ENCODE results near the gene MPRIP. TPM values are rescaled to one million over a fixed set of nuclear protein-coding genes. Genes with fewer than 3 reads are reported as not detected.

Gene MPRIP
- total RNA-seq, 1 experiment from 2014 or later, result 1,274 TPM

DNA sequence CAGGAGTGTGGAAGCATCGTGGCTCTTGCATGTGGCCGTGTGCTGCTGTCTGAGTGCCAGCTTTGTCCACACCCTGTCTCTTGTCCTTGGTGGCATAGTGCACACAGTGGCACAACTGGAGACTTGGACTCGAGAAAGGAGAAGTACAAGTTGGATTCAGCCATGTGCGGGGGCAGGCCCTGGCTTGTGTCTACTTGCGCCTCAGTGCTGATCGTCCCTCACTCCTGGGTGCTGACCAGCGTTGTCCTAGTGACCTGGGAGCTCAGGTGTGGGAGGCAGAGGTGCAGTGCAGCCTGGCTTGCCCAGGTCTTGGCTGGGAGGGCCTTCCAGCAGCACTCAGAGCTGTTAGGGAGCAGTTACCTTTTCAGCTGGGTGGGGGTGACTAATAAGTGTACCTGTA, 20.6 kb downstream of the MPRIP start:
- no peaks in the 10 kb centered on the region for H3K9me2 ChIP-seq (replicated peaks; ENCODE audit: low read length)
- H3K79me2 ChIP-seq (ENCODE audit: low read length), result peaks cover 100% of the 10 kb centered on the region
- H4K20me1 ChIP-seq (ENCODE audit: low read length), result peaks cover 95% of the 10 kb centered on the region
- CTCF ChIA-PET, result no interaction called here
- no peaks in the 10 kb centered on the region for H3K27me3 ChIP-seq (ENCODE audit: low read length)
- H3K4me3 ChIP-seq (ENCODE audit: low read length), result no peak overlapping the region
- BruUV-seq (replicated peaks), result no TSS peak
- POLR2A ChIA-PET (ENCODE audit: unreplicated experiment), result no interaction called here
- peaks cover 90% of the 10 kb centered on the region for H3K36me3 ChIP-seq (ENCODE audit: low read depth, low read length)
- H3K9me3 ChIP-seq (ENCODE audit: low read length), result no peaks in the 10 kb centered on the region
- peaks cover 33% of the 10 kb centered on the region for H3K4me1 ChIP-seq (ENCODE audit: insufficient read depth, low read length)
- no peak overlapping the region for H3K9ac ChIP-seq (ENCODE audit: low read length)
- peak overlapping the region; percentile 16; the same call in 1 of the 2 replicates for H3K27ac ChIP-seq (ENCODE audit: low read length)
- no peak overlapping the region for H2AFZ ChIP-seq (ENCODE audit: low read length)
- intact Hi-C loops (cut with micrococcal nuclease), result no loop called here
- TF ChIP-seq EZH2phosphoT487 (IDR thresholded peaks at IDR 0.05; ENCODE audit: borderline replicate concordance, low read length), result no peak
- TF ChIP-seq, protein P1, sequence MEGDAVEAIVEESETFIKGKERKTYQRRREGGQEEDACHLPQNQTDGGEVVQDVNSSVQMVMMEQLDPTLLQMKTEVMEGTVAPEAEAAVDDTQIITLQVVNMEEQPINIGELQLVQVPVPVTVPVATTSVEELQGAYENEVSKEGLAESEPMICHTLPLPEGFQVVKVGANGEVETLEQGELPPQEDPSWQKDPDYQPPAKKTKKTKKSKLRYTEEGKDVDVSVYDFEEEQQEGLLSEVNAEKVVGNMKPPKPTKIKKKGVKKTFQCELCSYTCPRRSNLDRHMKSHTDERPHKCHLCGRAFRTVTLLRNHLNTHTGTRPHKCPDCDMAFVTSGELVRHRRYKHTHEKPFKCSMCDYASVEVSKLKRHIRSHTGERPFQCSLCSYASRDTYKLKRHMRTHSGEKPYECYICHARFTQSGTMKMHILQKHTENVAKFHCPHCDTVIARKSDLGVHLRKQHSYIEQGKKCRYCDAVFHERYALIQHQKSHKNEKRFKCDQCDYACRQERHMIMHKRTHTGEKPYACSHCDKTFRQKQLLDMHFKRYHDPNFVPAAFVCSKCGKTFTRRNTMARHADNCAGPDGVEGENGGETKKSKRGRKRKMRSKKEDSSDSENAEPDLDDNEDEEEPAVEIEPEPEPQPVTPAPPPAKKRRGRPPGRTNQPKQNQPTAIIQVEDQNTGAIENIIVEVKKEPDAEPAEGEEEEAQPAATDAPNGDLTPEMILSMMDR (conservative IDR thresholded peaks at IDR 0.05; ENCODE audit: low read depth, low read length), result no peak
- no peak for TF ChIP-seq EZH2 (IDR thresholded peaks at IDR 0.05; ENCODE audit: low read length, unreplicated experiment)
- ATAC-seq (peak; percentile 10), DNase-seq (no peak)
- no peak overlapping the region for H3K4me2 ChIP-seq (ENCODE audit: low read length)
- H3F3A ChIP-seq (ENCODE audit: low read length, unreplicated experiment), result peaks cover 29% of the 10 kb centered on the region

DNA sequence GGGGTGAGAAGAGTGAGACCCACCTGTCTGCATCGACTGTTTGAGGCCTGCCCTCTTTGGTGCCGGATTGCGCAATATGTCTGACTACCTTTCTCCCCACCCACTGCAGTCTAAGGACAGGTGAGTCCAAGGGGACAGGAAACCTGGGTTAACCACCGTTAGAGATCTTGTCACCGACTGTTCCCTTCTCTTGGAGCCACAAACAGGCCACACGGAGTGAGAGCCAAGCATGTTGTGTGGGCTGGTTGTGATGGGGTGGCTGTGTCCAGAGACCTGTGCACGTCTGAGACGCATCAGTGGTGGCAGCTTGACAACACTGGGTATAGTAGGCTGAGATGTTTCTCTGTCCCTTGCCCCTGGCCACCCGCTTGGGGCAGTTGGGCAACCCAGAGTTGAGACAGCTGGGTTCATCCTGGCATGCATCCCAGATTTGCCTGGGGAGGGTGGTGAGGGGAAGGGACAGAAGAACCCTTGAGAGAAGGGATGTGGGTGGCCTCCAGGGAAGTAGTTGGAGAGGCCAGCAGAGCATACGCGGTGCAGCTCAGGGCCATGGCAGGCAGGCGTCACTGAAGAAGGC, 21.4 kb downstream of the MPRIP start:
- peak; percentile 65 for DNase-seq
- Histone ChIP-seq H3K4me3 (ENCODE audit: low read length) (no peak overlapping the region), H2AFZ (ENCODE audit: low read length) (no peak overlapping the region), H4K20me1 (ENCODE audit: low read length) (peaks cover 90% of the 10 kb centered on the region), H3K4me1 (ENCODE audit: insufficient read depth, low read length) (peaks cover 33% of the 10 kb centered on the region), H3F3A (ENCODE audit: low read length, unreplicated experiment) (peaks cover 29% of the 10 kb centered on the region), H3K27me3 (ENCODE audit: low read length) (no peaks in the 10 kb centered on the region), H3K27ac (ENCODE audit: low read length) (peak overlapping the region; percentile 16), H3K9me3 (ENCODE audit: low read length) (no peaks in the 10 kb centered on the region), H3K9me2 (replicated peaks; ENCODE audit: low read length) (no peaks in the 10 kb centered on the region), H3K36me3 (ENCODE audit: low read depth, low read length) (peaks cover 82% of the 10 kb centered on the region), H3K9ac (ENCODE audit: low read length) (no peak overlapping the region), H3K4me2 (ENCODE audit: low read length) (no peak overlapping the region), H3K79me2 (ENCODE audit: low read length) (peaks cover 100% of the 10 kb centered on the region)
- no peak for TF ChIP-seq EZH2 (IDR thresholded peaks at IDR 0.05; ENCODE audit: low read length, unreplicated experiment)
- TF ChIP-seq EZH2phosphoT487 (IDR thresholded peaks at IDR 0.05; ENCODE audit: borderline replicate concordance, low read length), result no peak
- TF ChIP-seq, protein P1 (conservative IDR thresholded peaks at IDR 0.05; ENCODE audit: low read depth, low read length), result no peak
- no TSS peak for BruUV-seq (replicated peaks)
- peak; percentile 11; the same call in 1 of the 2 replicates for ATAC-seq
- ChIA-PET POLR2A (ENCODE audit: unreplicated experiment) (no interaction called here), CTCF (no interaction called here)
- intact Hi-C loops (cut with micrococcal nuclease), result no loop called here

DNA sequence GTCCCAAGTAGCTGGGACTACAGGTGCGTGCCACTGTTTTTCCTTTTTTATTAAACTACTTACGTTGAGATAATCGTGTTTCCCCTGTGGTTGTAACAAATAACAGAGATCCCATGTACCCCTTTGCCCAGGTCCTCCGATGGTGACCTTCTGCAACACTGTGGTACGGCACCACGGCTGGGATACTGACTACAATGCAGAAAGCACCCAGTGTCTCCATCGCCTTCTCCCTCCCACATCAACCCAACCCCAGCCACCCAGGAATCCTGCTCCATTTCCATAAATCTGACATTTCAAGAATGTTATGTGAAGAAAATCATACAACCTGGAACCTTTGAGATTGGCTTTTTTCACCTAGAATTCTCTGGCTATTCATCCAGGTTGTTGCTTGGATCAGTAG, 22.1 kb downstream of the MPRIP start:
- H3F3A ChIP-seq (ENCODE audit: low read length, unreplicated experiment), result peaks cover 29% of the 10 kb centered on the region
- ChIA-PET POLR2A (ENCODE audit: unreplicated experiment) (no interaction called here), CTCF (no interaction called here)
- H3K9me2 ChIP-seq (replicated peaks; ENCODE audit: low read length), result no peaks in the 10 kb centered on the region
- H2AFZ ChIP-seq (ENCODE audit: low read length), result no peak overlapping the region
- peaks cover 100% of the 10 kb centered on the region for H3K79me2 ChIP-seq (ENCODE audit: low read length)
- peaks cover 77% of the 10 kb centered on the region for H3K36me3 ChIP-seq (ENCODE audit: low read depth, low read length)
- H3K9ac ChIP-seq (ENCODE audit: low read length), result no peak overlapping the region
- no peak overlapping the region for H3K4me3 ChIP-seq (ENCODE audit: low read length)
- intact Hi-C loops (cut with micrococcal nuclease), result no loop called here
- no peaks in the 10 kb centered on the region for H3K9me3 ChIP-seq (ENCODE audit: low read length)
- H3K27ac ChIP-seq (ENCODE audit: low read length), result no peak overlapping the region
- no peaks in the 10 kb centered on the region for H3K27me3 ChIP-seq (ENCODE audit: low read length)
- H3K4me1 ChIP-seq (ENCODE audit: insufficient read depth, low read length), result peaks cover 33% of the 10 kb centered on the region
- H3K4me2 ChIP-seq (ENCODE audit: low read length), result no peak overlapping the region
- H4K20me1 ChIP-seq (ENCODE audit: low read length), result peaks cover 90% of the 10 kb centered on the region
- no peak for ATAC-seq
- DNase-seq, result no peak
- TF ChIP-seq, protein P1 (conservative IDR thresholded peaks at IDR 0.05; ENCODE audit: low read depth, low read length), result no peak
- no peak for TF ChIP-seq EZH2 (IDR thresholded peaks at IDR 0.05; ENCODE audit: low read length, unreplicated experiment)
- TF ChIP-seq EZH2phosphoT487 (IDR thresholded peaks at IDR 0.05; ENCODE audit: borderline replicate concordance, low read length), result no peak
- BruUV-seq (replicated peaks), result no TSS peak
